HEK293 (cell line): ENCODE results near the gene MAP1B.

Source experiments
- CTCF ChIP-seq: fragments of 450-650 bp; formaldehyde crosslinking; IDR thresholded peaks from 2 replicates; pipeline ENCODE4 v1.5.1; 2016; ENCODE audit warnings: missing biosample characterization, missing genetic modification characterization
- HOXC10 ChIP-seq: sonication (generic); formaldehyde crosslinking; IDR thresholded peaks from 2 replicates; pipeline ENCODE4 v1.8.1; 2023; ENCODE audit warnings: mild to moderate bottlenecking, missing genetic modification reagents
- REPIN1 ChIP-seq: fragments of 450-650 bp; formaldehyde crosslinking; IDR thresholded peaks from 2 replicates; pipeline ENCODE4 v1.5.1; 2017; ENCODE audit warnings: missing biosample characterization, missing genetic modification characterization, low read depth
- REST ChIP-seq: fragments of 450-650 bp; formaldehyde crosslinking; IDR thresholded peaks from 2 replicates; pipeline ENCODE4 v1.5.1; 2016; ENCODE audit warnings: missing biosample characterization, missing genetic modification characterization
- TCF7L2 ChIP-seq: IDR thresholded peaks from 2 replicates; pipeline ENCODE4 v1.6.1; 2011; ENCODE audit warnings: low read depth, mild to moderate bottlenecking, inconsistent platforms, low read length, moderate library complexity, borderline replicate concordance
- ZBTB21 ChIP-seq: fragments of 450-650 bp; formaldehyde crosslinking; IDR thresholded peaks from 2 replicates; pipeline ENCODE4 v1.5.1; 2017; ENCODE audit warnings: missing biosample characterization, missing genetic modification characterization
- ZNF10 ChIP-seq: fragments of 450-650 bp; formaldehyde crosslinking; IDR thresholded peaks from 2 replicates; pipeline ENCODE4 v1.5.1; 2017; ENCODE audit warnings: missing biosample characterization, missing genetic modification characterization
- ZNF274 ChIP-seq, 2 experiments: fragments of 200-500 bp in 1 of 2; fragments of 450-650 bp in 1 of 2; sonication (Bioruptor generic) in 1 of 2; formaldehyde crosslinking in 1 of 2; IDR thresholded peaks; 2 replicates each; pipeline versions ENCODE4 v1.5.1 to v1.6.1; 2014 to 2016; ENCODE audit warnings: borderline replicate concordance in 1 of 2, inconsistent platforms in 1 of 2, low read length in 1 of 2, missing biosample characterization in 1 of 2, missing genetic modification characterization in 1 of 2
- ZNF354C ChIP-seq: fragments of 450-650 bp; formaldehyde crosslinking; IDR thresholded peaks from 2 replicates; pipeline ENCODE4 v1.5.1; 2016; ENCODE audit warnings: missing biosample characterization, missing genetic modification characterization, low read depth, borderline replicate concordance
- ZNF362 ChIP-seq: fragments of 450-650 bp; formaldehyde crosslinking; IDR thresholded peaks from 2 replicates; pipeline ENCODE4 v1.5.1; 2016; ENCODE audit warnings: missing biosample characterization, missing genetic modification characterization
- ZNF510 ChIP-seq: fragments of 450-650 bp; formaldehyde crosslinking; IDR thresholded peaks from 2 replicates; pipeline ENCODE4 v1.5.1; 2018; ENCODE audit warnings: mild to moderate bottlenecking, missing genetic modification characterization, missing biosample characterization; ENCODE audit not compliant: insufficient replicate concordance
- ZNF560 ChIP-seq: fragments of 450-650 bp; formaldehyde crosslinking; IDR thresholded peaks from 2 replicates; pipeline ENCODE4 v1.5.1; 2017; ENCODE audit warnings: missing biosample characterization, missing genetic modification characterization, borderline replicate concordance
- ZNF639 ChIP-seq: fragments of 450-650 bp; formaldehyde crosslinking; IDR thresholded peaks from 2 replicates; pipeline ENCODE4 v1.5.1; 2016; ENCODE audit warnings: missing biosample characterization, missing genetic modification characterization

GRCh38 chr5:72079288-72079687, 28.0 kb upstream of the MAP1B start:
- TF ChIP-seq CTCF (peak; percentile 14; the same call in 1 of the 2 replicates), REST (tag by site-specific recombination) (no peak), ZNF354C (tag by site-specific recombination) (no peak), TCF7L2 (no peak), ZNF274 (IDR thresholded peaks at IDR 0.05; ENCODE audit: low read length) (no peak), ZNF274 (tag by site-specific recombination; IDR thresholded peaks at IDR 0.05; ENCODE audit: borderline replicate concordance) (no peak), ZNF510 (tag by site-specific recombination) (no peak), REPIN1 (no peak), ZNF10 (tag by site-specific recombination) (no peak), ZNF560 (tag by site-specific recombination) (no peak), HOXC10 (CRISPR knock-in tag) (no peak), ZNF362 (tag by site-specific recombination) (no peak), ZNF639 (no peak), ZBTB21 (tag by site-specific recombination) (no peak)
